NB4 (cell line): Measurements from ENCODE around the gene CD248.

Source experiments
- DNase-seq: peaks from one replicate; pipeline ENCODE4 v3.0.0; 2010; ENCODE audit warnings: low read depth
- H3K4me3 ChIP-seq: one replicate; pipeline ENCODE4 v1.5.1; 2011; ENCODE audit warnings: mild to moderate bottlenecking, low read depth, low read length, moderate library complexity
- CTCF ChIP-seq: IDR thresholded peaks from one replicate; pipeline ENCODE4 v1.5.1; 2012; ENCODE audit warnings: low read depth, low read length
- MAX ChIP-seq: IDR thresholded peaks from 2 replicates; pipeline ENCODE4 v1.6.1; 2011; ENCODE audit warnings: low read depth, low read length
- MYC ChIP-seq: IDR thresholded peaks from 2 replicates; pipeline ENCODE4 v1.6.1; 2011; ENCODE audit warnings: low read depth, low read length
- POLR2A ChIP-seq: IDR thresholded peaks from 2 replicates; pipeline ENCODE4 v1.6.1; 2011; ENCODE audit warnings: mild to moderate bottlenecking; ENCODE audit not compliant: insufficient read length; ENCODE audit errors: extremely low read depth

CD248 gene

GRCh38 chr11:66294626-66295620, 21.9 kb downstream of the CD248 start:
- no peak for DNase-seq
- no peak overlapping the region for H3K4me3 ChIP-seq
- TF ChIP-seq CTCF (no peak), POLR2A (no peak), MYC (no peak), MAX (no peak)

GRCh38 chr11:66293777-66294625, 22.8 kb downstream of the CD248 start:
- no peak for TF ChIP-seq CTCF
- no peak for TF ChIP-seq MYC
- no peak for TF ChIP-seq MAX
- no peak for TF ChIP-seq POLR2A
- no peak for DNase-seq
- no peak overlapping the region for H3K4me3 ChIP-seq

- DNase-seq: no peak
- no peak for TF ChIP-seq MAX
- no peak for TF ChIP-seq POLR2A
- no peak for TF ChIP-seq CTCF
- no peak for TF ChIP-seq MYC
Observed at GRCh38 chr11:66293352-66293751, 23.5 kb downstream of the CD248 start.

GRCh38 chr11:66292543-66293332, 24.1 kb downstream of the CD248 start:
- TF ChIP-seq MAX: no peak
- no peak for DNase-seq
- H3K4me3 ChIP-seq: no peak overlapping the region

More at GRCh38 chr11:66293352-66293751, 23.5 kb downstream of the CD248 start:
- no peak overlapping the region for H3K4me3 ChIP-seq

- DNase-seq: no peak
- no peak for TF ChIP-seq MYC
- no peak for TF ChIP-seq CTCF
- H3K4me3 ChIP-seq: no peak within 1 kb of the TSS
Observed at GRCh38 chr11:66291706-66292542, 24.9 kb downstream of the CD248 start, which contains the start of gene TMEM151A. TMEM151A (plus strand) TSS chr11:66291894; CDS start chr11:66292014, 120 bp downstream.
